ENCODE measurements around the gene TAP1. TPM values are rescaled to one million over a fixed set of nuclear protein-coding genes. Genes with fewer than 3 reads are reported as not detected.

TAP1 gene
- total and polyA plus RNA-seq, 9 of the 15 experiments (the other 6 are each of a cell fraction or from before 2014, with no cell fraction given): 1.3 to 6.0 (median 4.2) TPM

GRCh38 chr6:32853541-32854375, at the start of gene TAP1, which contains the start of gene PSMB9 (continued):
- TF ChIP-seq CHD7 (IDR thresholded peaks at IDR 0.05; ENCODE audit: low read depth, low read length) (no peak), MED1 (CRISPR knock-in tag; IDR thresholded peaks at IDR 0.05; ENCODE audit: borderline replicate concordance) (no peak), REST (IDR thresholded peaks at IDR 0.05; ENCODE audit: borderline replicate concordance) (peak; percentile 97), REST (CRISPR knock-in tag; IDR thresholded peaks at IDR 0.05; ENCODE audit: low read depth) (peak; percentile 92), ZBTB17 (CRISPR knock-in tag; IDR thresholded peaks at IDR 0.05) (no peak), NELFE (IDR thresholded peaks at IDR 0.05; ENCODE audit: insufficient read depth, insufficient read length) (no peak), BCL6 (CRISPR knock-in tag; IDR thresholded peaks at IDR 0.05) (no peak)

Measured in K562 (cell line).